Measurements from ENCODE around the gene MINDY3.

Gene MINDY3

GRCh38 chr10:15808204-15808797 lies 52.0 kb downstream of the MINDY3 start:
- H3K9me3 ChIP-seq (ENCODE audit: control insufficient read depth, insufficient read depth, low read length), result no peaks in the 10 kb centered on the region
- no peaks in the 10 kb centered on the region for H3K36me3 ChIP-seq (ENCODE audit: insufficient read depth, low read length)
- H3K4me1 ChIP-seq (ENCODE audit: insufficient read depth, low read length), result no peaks in the 10 kb centered on the region
- H3K9ac ChIP-seq (ENCODE audit: low read depth, low read length), result no peak overlapping the region

GRCh38 chr10:15805395-15806058 lies 54.8 kb downstream of the MINDY3 start:
- no peak overlapping the region for H3K9ac ChIP-seq (ENCODE audit: low read depth, low read length)
- H3K9me3 ChIP-seq (ENCODE audit: control insufficient read depth, insufficient read depth, low read length), result no peaks in the 10 kb centered on the region
- no peaks in the 10 kb centered on the region for H3K36me3 ChIP-seq (ENCODE audit: insufficient read depth, low read length)
- H3K4me1 ChIP-seq (ENCODE audit: insufficient read depth, low read length), result no peaks in the 10 kb centered on the region

GRCh38 chr10:15804109-15804508 lies 56.2 kb downstream of the MINDY3 start:
- no peaks in the 10 kb centered on the region for H3K4me1 ChIP-seq (ENCODE audit: insufficient read depth, low read length)
- no peaks in the 10 kb centered on the region for H3K9me3 ChIP-seq (ENCODE audit: control insufficient read depth, insufficient read depth, low read length)
- H3K36me3 ChIP-seq (ENCODE audit: insufficient read depth, low read length), result no peaks in the 10 kb centered on the region
- H3K9ac ChIP-seq (ENCODE audit: low read depth, low read length), result no peak overlapping the region

GRCh38 chr10:15802375-15802949 lies 57.8 kb downstream of the MINDY3 start:
- Histone ChIP-seq H3K9ac (ENCODE audit: low read depth, low read length) (no peak overlapping the region), H3K9me3 (ENCODE audit: control insufficient read depth, insufficient read depth, low read length) (no peaks in the 10 kb centered on the region), H3K4me1 (ENCODE audit: insufficient read depth, low read length) (no peaks in the 10 kb centered on the region), H3K36me3 (ENCODE audit: insufficient read depth, low read length) (no peaks in the 10 kb centered on the region)

- no peak overlapping the region for H3K9ac ChIP-seq (ENCODE audit: low read depth, low read length)
- H3K9me3 ChIP-seq (ENCODE audit: control insufficient read depth, insufficient read depth, low read length), result no peaks in the 10 kb centered on the region
- H3K36me3 ChIP-seq (ENCODE audit: insufficient read depth, low read length), result no peaks in the 10 kb centered on the region
- H3K4me1 ChIP-seq (ENCODE audit: insufficient read depth, low read length), result no peaks in the 10 kb centered on the region
Measured at GRCh38 chr10:15801641-15802040, 58.7 kb downstream of the MINDY3 start.

- no peaks in the 10 kb centered on the region for H3K9me3 ChIP-seq (ENCODE audit: control insufficient read depth, insufficient read depth, low read length)
- no peak overlapping the region for H3K9ac ChIP-seq (ENCODE audit: low read depth, low read length)
- no peaks in the 10 kb centered on the region for H3K4me1 ChIP-seq (ENCODE audit: insufficient read depth, low read length)
- H3K36me3 ChIP-seq (ENCODE audit: insufficient read depth, low read length), result no peaks in the 10 kb centered on the region
Measured at GRCh38 chr10:15801147-15801546, 59.2 kb downstream of the MINDY3 start.

GRCh38 chr10:15797346-15797745 lies 63.0 kb downstream of the MINDY3 start:
- no peaks in the 10 kb centered on the region for H3K9me3 ChIP-seq (ENCODE audit: control insufficient read depth, insufficient read depth, low read length)
- no peaks in the 10 kb centered on the region for H3K4me1 ChIP-seq (ENCODE audit: insufficient read depth, low read length)
- no peak overlapping the region for H3K9ac ChIP-seq (ENCODE audit: low read depth, low read length)
- no peaks in the 10 kb centered on the region for H3K36me3 ChIP-seq (ENCODE audit: insufficient read depth, low read length)

GRCh38 chr10:15796762-15797161 lies 63.5 kb downstream of the MINDY3 start:
- Histone ChIP-seq H3K4me1 (ENCODE audit: insufficient read depth, low read length) (no peaks in the 10 kb centered on the region), H3K36me3 (ENCODE audit: insufficient read depth, low read length) (no peaks in the 10 kb centered on the region), H3K9ac (ENCODE audit: low read depth, low read length) (no peak overlapping the region), H3K9me3 (ENCODE audit: control insufficient read depth, insufficient read depth, low read length) (no peaks in the 10 kb centered on the region)

GRCh38 chr10:15796098-15796759 lies 64.1 kb downstream of the MINDY3 start:
- H3K4me1 ChIP-seq (ENCODE audit: insufficient read depth, low read length), result no peaks in the 10 kb centered on the region
- H3K9ac ChIP-seq (ENCODE audit: low read depth, low read length), result no peak overlapping the region
- no peaks in the 10 kb centered on the region for H3K9me3 ChIP-seq (ENCODE audit: control insufficient read depth, insufficient read depth, low read length)
- no peaks in the 10 kb centered on the region for H3K36me3 ChIP-seq (ENCODE audit: insufficient read depth, low read length)

GRCh38 chr10:15795036-15795792 lies 65.1 kb downstream of the MINDY3 start:
- Histone ChIP-seq H3K4me1 (ENCODE audit: insufficient read depth, low read length) (no peaks in the 10 kb centered on the region), H3K9me3 (ENCODE audit: control insufficient read depth, insufficient read depth, low read length) (no peaks in the 10 kb centered on the region), H3K36me3 (ENCODE audit: insufficient read depth, low read length) (no peaks in the 10 kb centered on the region), H3K9ac (ENCODE audit: low read depth, low read length) (no peak overlapping the region)

- no peak overlapping the region for H3K9ac ChIP-seq (ENCODE audit: low read depth, low read length)
- H3K36me3 ChIP-seq (ENCODE audit: insufficient read depth, low read length), result no peaks in the 10 kb centered on the region
- H3K4me1 ChIP-seq (ENCODE audit: insufficient read depth, low read length), result no peaks in the 10 kb centered on the region
- H3K9me3 ChIP-seq (ENCODE audit: control insufficient read depth, insufficient read depth, low read length), result no peaks in the 10 kb centered on the region
Measured at GRCh38 chr10:15794569-15794968, 65.7 kb downstream of the MINDY3 start.

- Histone ChIP-seq H3K9ac (ENCODE audit: low read depth, low read length) (no peak overlapping the region), H3K9me3 (ENCODE audit: control insufficient read depth, insufficient read depth, low read length) (no peaks in the 10 kb centered on the region), H3K4me1 (ENCODE audit: insufficient read depth, low read length) (no peaks in the 10 kb centered on the region), H3K36me3 (ENCODE audit: insufficient read depth, low read length) (no peaks in the 10 kb centered on the region)
Measured at GRCh38 chr10:15793664-15794063, 66.6 kb downstream of the MINDY3 start.

- H3K9ac ChIP-seq (ENCODE audit: low read depth, low read length), result no peak overlapping the region
- H3K4me1 ChIP-seq (ENCODE audit: insufficient read depth, low read length), result no peaks in the 10 kb centered on the region
- no peaks in the 10 kb centered on the region for H3K9me3 ChIP-seq (ENCODE audit: control insufficient read depth, insufficient read depth, low read length)
- no peaks in the 10 kb centered on the region for H3K36me3 ChIP-seq (ENCODE audit: insufficient read depth, low read length)
Measured at GRCh38 chr10:15792777-15793176, 67.5 kb downstream of the MINDY3 start.

- Histone ChIP-seq H3K36me3 (ENCODE audit: insufficient read depth, low read length) (no peaks in the 10 kb centered on the region), H3K4me1 (ENCODE audit: insufficient read depth, low read length) (no peaks in the 10 kb centered on the region), H3K9ac (ENCODE audit: low read depth, low read length) (no peak overlapping the region), H3K9me3 (ENCODE audit: control insufficient read depth, insufficient read depth, low read length) (no peaks in the 10 kb centered on the region)
Measured at GRCh38 chr10:15791816-15792524, 68.3 kb downstream of the MINDY3 start.
